ENCODE measurements around the gene NUDT13.

Gene NUDT13

DNA sequence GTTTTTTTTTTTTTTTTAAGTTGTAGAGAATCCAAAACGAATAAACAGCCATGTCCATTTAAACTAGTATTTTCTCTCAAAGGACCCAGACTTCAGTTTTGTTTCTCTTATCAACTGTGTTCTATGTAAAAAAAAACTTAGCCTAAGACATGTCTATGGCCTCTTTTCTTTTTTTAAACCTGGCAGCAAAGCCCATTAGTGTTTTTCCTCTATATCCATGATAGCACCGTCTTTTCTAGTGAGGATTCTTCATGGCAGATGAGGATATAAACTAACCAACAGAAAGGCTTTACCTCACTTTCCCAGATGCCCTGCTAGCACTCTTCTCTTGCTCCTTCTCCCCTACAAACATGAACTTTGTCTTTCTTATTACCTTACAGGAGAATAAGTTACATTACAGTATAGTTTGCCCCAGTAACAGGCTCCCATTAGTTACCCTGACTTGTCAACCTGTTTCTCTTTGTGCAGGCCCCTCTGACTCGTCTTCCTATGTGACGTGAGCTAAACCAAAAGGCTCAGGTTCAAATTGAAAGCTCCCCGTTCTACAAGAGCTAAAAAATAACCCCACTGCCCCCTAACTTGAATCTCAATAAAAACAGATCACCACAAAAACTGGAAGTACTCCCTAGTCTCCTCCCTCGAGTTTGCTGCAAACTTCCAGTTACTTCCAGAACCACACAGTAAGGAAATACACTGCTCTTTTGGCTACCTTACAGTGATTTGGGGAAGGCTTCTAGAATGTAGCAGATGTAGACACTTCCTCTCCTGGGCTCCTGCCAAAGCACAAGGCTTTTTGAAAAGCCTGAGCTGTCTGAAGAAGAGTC, 33.7 kb upstream of the NUDT13 start:
- DNase-seq (ENCODE audit: low read depth in 1 of 2, low spot score in 1 of 2) = peak in 1 of 2 experiments; percentile 35
- TF ChIP-seq, protein P1, sequence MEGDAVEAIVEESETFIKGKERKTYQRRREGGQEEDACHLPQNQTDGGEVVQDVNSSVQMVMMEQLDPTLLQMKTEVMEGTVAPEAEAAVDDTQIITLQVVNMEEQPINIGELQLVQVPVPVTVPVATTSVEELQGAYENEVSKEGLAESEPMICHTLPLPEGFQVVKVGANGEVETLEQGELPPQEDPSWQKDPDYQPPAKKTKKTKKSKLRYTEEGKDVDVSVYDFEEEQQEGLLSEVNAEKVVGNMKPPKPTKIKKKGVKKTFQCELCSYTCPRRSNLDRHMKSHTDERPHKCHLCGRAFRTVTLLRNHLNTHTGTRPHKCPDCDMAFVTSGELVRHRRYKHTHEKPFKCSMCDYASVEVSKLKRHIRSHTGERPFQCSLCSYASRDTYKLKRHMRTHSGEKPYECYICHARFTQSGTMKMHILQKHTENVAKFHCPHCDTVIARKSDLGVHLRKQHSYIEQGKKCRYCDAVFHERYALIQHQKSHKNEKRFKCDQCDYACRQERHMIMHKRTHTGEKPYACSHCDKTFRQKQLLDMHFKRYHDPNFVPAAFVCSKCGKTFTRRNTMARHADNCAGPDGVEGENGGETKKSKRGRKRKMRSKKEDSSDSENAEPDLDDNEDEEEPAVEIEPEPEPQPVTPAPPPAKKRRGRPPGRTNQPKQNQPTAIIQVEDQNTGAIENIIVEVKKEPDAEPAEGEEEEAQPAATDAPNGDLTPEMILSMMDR (IDR thresholded peaks at IDR 0.05; ENCODE audit: insufficient read depth, low read length) = no peak
- TF ChIP-seq SPI1 (IDR thresholded peaks at IDR 0.05; ENCODE audit: borderline replicate concordance, low read depth) = peak; percentile 86

DNA sequence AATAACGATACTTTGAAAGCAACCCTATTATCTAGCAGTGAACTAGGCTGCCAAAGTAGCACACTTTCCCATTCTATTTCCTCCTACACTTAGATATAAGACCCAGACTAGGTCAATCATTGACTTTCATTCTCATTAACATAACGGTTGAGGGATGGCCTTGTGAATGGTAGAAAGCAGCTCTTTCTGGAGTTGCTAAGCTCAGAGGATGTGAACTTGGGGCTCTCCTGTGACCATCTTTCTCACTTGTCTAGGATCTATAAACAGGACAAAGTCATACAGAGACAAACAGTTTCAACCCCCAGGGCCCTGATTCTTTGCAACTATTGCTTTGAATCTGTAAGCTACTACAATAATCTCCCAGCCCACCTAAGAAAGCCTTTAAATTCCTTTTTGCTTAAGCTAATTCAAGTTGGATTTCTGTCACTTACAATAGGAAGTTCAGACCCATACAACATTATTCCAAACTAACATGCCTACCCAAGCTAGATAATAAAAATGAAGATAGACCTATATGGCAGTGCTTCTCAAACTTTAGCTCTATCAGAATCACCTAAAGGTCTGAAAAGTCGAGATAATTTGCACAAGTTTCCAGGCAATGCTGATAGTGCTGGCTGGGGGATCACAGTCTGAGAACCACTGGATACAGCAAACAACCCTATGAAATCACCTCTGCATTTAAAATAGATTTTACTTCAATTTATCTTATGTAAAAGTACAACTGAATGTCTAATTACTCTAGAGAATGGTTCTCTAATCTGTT, 30.3 kb upstream of the NUDT13 start:
- no peak for DNase-seq (ENCODE audit: low read depth in 1 of 2, low spot score in 1 of 2)
- Histone ChIP-seq H3K4me3 (replicated peaks; ENCODE audit: insufficient read depth, low read length) (no peak overlapping the region), H3K27me3 (ENCODE audit: insufficient read depth, poor library complexity, severe bottlenecking) (no peaks in the 10 kb centered on the region), H3K27ac (replicated peaks) (no peak overlapping the region)
- TF ChIP-seq POLR2AphosphoS5 (IDR thresholded peaks at IDR 0.05; ENCODE audit: low read depth) (no peak), GABPA (IDR thresholded peaks at IDR 0.05; ENCODE audit: low read depth) (no peak), SPI1 (IDR thresholded peaks at IDR 0.05; ENCODE audit: borderline replicate concordance, low read depth) (no peak)
- TF ChIP-seq, protein P1 (IDR thresholded peaks at IDR 0.05; ENCODE audit: insufficient read depth, low read length) = no peak
- TF ChIP-seq, protein P2, sequence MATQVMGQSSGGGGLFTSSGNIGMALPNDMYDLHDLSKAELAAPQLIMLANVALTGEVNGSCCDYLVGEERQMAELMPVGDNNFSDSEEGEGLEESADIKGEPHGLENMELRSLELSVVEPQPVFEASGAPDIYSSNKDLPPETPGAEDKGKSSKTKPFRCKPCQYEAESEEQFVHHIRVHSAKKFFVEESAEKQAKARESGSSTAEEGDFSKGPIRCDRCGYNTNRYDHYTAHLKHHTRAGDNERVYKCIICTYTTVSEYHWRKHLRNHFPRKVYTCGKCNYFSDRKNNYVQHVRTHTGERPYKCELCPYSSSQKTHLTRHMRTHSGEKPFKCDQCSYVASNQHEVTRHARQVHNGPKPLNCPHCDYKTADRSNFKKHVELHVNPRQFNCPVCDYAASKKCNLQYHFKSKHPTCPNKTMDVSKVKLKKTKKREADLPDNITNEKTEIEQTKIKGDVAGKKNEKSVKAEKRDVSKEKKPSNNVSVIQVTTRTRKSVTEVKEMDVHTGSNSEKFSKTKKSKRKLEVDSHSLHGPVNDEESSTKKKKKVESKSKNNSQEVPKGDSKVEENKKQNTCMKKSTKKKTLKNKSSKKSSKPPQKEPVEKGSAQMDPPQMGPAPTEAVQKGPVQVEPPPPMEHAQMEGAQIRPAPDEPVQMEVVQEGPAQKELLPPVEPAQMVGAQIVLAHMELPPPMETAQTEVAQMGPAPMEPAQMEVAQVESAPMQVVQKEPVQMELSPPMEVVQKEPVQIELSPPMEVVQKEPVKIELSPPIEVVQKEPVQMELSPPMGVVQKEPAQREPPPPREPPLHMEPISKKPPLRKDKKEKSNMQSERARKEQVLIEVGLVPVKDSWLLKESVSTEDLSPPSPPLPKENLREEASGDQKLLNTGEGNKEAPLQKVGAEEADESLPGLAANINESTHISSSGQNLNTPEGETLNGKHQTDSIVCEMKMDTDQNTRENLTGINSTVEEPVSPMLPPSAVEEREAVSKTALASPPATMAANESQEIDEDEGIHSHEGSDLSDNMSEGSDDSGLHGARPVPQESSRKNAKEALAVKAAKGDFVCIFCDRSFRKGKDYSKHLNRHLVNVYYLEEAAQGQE (IDR thresholded peaks at IDR 0.05; ENCODE audit: insufficient replicate concordance, low read depth) = no peak

More for the DNA sequence above, 33.7 kb upstream of the NUDT13 start:
- H3K27ac ChIP-seq (replicated peaks) = no peak overlapping the region
- no peaks in the 10 kb centered on the region for H3K27me3 ChIP-seq (ENCODE audit: insufficient read depth, poor library complexity, severe bottlenecking)
- H3K4me3 ChIP-seq (replicated peaks; ENCODE audit: insufficient read depth, low read length) = no peak overlapping the region

DNA sequence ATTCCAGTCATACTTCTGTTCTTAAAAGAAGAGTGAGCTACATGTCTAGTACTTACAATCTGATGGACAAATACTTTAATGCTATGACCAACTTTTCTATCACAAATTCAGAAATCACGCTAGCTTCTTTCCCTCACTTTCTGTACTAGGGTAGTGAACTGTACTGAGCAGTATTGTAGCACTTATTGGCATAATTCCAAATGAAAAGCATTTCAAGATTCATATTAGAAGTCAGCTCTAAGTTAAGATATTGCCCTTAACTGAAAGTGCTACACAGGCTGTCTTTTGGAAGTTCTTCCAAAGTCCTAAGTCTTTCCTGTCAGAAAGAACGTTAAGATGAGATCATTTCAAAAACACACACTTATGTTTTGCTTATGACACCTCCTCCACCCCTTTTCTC, 27.0 kb upstream of the NUDT13 start:
- no peak for DNase-seq (ENCODE audit: low read depth in 1 of 2, low spot score in 1 of 2)
- Histone ChIP-seq H3K4me3 (replicated peaks; ENCODE audit: insufficient read depth, low read length) (no peak overlapping the region), H3K27me3 (ENCODE audit: insufficient read depth, poor library complexity, severe bottlenecking) (no peaks in the 10 kb centered on the region), H3K27ac (replicated peaks) (no peak overlapping the region)
- TF ChIP-seq GABPA (IDR thresholded peaks at IDR 0.05; ENCODE audit: low read depth) (no peak), POLR2AphosphoS5 (IDR thresholded peaks at IDR 0.05; ENCODE audit: low read depth) (no peak), SPI1 (IDR thresholded peaks at IDR 0.05; ENCODE audit: borderline replicate concordance, low read depth) (no peak)
- TF ChIP-seq, protein P1 (IDR thresholded peaks at IDR 0.05; ENCODE audit: insufficient read depth, low read length) = no peak
- TF ChIP-seq, protein P2 (IDR thresholded peaks at IDR 0.05; ENCODE audit: insufficient replicate concordance, low read depth) = no peak

Measured in HL-60 (cell line).